ENCODE measurements around the gene RNF220.

DNA sequence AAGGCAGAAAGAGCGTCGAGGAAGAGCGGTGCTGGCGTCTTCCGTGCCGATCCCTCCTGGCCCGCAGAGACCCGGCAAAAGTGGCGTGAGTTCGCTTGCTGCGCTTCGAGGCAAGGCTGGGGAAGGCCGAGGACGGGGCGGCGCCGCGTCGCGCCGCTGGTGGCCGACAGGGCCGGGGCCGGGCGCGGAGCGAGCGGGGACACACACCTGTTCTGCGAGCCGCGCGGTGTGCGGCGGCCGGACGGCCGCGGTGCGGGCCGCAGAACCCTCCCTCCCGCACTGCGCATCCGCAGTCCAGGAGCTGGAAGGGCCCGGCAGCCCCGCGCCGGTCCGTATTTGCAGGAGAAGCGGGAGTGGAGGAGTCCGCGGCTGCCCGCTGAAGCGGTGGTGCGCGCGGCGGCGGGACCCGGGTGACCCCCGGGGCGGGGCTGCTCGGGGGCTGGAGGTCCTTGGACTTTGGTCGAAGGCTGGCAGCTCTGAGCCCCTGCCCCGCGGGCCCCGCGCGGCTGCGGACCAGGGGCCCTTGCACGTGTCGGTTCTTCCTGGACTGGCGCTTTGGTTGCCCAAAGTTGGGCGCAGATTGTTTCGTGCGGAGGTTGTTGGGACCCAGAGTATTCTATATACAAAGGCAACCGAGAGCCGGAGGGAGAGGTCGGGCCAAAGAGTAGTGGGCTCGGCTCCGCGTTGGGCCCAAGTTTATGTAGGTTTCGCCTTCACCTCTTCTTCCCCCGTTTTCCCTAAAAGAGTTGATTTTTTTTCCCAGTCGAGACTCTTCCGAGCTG lies 2.6 kb downstream of the RNF220 start:
- TF ChIP-seq CTCF (IDR thresholded peaks at IDR 0.05) (no peak), POLR2A (IDR thresholded peaks at IDR 0.05) (no peak)
